HepG2 (cell line): ENCODE measurements around the gene DOCK1.

ENCODE experiments used
- SMARCE1 ChIP-seq: fragments of 450-650 bp; IDR thresholded peaks from 2 replicates; pipeline ENCODE4 v1.6.1; 2017; ENCODE audit warnings: borderline replicate concordance
- TF ChIP-seq, protein P1 (sequence below), 2 experiments: sonication (generic) in 1 of 2; formaldehyde crosslinking in 1 of 2; IDR thresholded peaks; 2 replicates each; pipeline versions ENCODE4 v1.5.1 to v1.6.1; 2011 to 2020; ENCODE audit warnings: borderline replicate concordance in 1 of 2, low read depth in 1 of 2, low read length in 1 of 2, mild to moderate bottlenecking in 1 of 2, missing genetic modification reagents in 1 of 2, moderate library complexity in 1 of 2
- TF ChIP-seq, protein P2 (sequence below): sonication (generic); formaldehyde crosslinking; IDR thresholded peaks from 2 replicates; pipeline ENCODE4 v1.8.0; 2022; ENCODE audit warnings: missing genetic modification reagents, mild to moderate bottlenecking, inconsistent platforms, borderline replicate concordance

DNA sequence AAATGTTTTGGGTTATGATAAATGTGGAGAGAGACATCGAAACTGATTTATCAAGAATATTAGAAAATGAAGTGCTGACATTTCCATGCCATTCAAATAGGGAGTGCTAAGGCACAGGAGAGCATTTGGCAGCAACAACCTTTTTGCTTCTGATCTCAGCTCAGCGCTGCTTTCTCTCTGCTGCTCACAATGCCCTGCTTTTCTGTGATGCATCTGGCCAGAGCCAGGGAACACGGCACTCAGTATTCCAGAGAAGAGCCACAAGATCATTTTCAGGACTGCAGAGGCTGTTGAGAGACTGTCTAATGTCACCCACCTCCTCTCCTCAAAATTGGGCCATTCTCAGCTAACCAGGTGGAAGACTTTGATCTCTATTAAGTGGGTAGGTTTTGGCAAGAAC is 263.0 kb downstream of the DOCK1 start:
- TF ChIP-seq SMARCE1 = no peak
- TF ChIP-seq, protein P1, sequence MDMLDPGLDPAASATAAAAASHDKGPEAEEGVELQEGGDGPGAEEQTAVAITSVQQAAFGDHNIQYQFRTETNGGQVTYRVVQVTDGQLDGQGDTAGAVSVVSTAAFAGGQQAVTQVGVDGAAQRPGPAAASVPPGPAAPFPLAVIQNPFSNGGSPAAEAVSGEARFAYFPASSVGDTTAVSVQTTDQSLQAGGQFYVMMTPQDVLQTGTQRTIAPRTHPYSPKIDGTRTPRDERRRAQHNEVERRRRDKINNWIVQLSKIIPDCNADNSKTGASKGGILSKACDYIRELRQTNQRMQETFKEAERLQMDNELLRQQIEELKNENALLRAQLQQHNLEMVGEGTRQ (IDR thresholded peaks at IDR 0.05; ENCODE audit: low read depth, low read length) = no peak
- TF ChIP-seq, protein P1 (CRISPR knock-in tag; IDR thresholded peaks at IDR 0.05; ENCODE audit: borderline replicate concordance) = no peak
- TF ChIP-seq, protein P2, sequence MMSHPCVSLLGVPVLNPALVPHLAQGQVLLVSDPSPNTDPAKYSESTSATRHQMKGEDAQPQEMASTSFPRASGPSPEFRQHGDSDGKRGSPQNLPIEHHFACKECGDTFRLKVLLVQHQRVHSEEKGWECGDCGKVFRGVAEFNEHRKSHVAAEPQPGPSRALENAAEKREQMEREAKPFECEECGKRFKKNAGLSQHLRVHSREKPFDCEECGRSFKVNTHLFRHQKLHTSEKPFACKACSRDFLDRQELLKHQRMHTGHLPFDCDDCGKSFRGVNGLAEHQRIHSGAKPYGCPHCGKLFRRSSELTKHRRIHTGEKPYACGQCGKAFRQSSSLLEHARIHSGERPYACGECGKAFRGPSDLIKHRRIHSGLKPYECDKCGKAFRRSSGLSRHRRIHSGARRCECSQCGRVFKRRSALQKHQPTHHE (CRISPR knock-in tag) = no peak
